GM19395 (cell line): ENCODE data around the gene BDP1.
"Not testable (repeated sequence)": the region's sequence is repeated elsewhere in the genome, so short reads cannot be mapped to it uniquely, and the experiment has no call there.

Experiments
- ATAC-seq: cut with Tn5 transposase; IDR thresholded peaks from one replicate; pipeline ENCODE4 v1.9.1; 2021; ENCODE audit warnings: mild to moderate bottlenecking, moderate library complexity; ENCODE audit not compliant: unreplicated experiment

BDP1 gene

DNA sequence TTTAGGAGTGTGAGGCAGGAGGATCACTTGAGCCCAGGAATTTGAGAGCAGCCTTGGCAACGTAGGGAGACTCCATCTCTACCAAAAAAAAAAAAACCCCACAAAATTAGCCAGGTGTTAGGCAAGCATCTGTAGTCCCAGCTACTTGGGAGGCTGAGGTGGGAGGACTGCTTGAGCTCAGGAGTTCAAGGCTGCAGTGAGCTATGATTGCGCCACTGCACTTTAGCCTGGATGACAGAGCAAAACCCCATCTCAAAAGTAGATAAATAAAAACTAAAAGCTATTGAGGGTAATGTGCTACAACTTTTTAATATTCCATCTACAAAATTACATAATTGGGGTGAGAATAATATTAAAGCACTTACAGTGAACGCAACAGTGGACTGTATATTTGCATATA, 5.9 kb downstream of the BDP1 start:
- ATAC-seq, result no peak

DNA sequence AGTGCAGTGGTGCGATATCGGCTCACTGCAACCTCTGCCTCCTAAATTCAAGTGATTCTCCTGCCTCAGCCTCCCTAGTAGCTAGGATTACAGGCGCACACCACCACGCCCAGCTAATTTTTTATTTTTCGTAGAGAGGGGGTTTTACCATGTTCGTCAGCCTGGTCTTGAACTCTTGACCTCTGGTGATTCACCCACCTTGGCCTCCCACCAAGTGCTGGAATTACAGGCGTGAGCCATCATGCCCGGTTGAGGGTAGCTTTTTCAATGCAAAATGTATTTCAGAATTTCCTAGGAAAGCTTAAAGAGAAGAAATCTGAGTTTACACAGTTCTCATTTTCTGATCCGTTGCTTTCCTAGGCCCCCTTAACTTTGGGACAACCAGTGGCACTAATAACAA, 15.7 kb downstream of the BDP1 start:
- ATAC-seq, result no peak

DNA sequence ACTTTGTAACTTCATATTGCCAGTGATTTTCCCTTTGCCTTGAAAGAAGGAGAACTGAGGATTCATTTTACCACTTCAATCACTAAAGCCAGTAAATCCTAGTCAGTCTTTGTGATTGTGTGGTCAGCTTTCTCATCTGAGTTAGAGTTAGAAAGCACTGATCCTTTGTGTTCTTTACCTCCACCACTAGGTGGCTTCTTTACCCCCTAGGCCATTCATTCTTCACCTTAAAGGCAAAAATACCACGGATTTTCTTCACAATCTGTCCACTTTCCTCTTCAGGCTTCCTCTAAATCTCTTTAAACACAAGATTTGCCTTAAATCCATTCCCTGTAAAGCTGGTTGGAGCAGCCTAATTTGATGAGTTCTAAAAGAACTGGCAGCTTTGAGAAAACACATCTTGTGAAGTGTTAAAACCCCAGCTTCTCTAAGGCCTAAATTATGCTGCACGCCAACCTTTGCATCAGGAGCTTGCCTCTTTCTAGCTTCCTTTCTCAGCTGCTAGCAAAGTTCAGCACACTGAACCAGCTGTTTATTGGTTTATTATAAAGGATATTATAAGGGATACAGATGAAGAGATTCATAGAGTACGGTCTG, 20.4 kb downstream of the BDP1 start:
- ATAC-seq, result no peak

DNA sequence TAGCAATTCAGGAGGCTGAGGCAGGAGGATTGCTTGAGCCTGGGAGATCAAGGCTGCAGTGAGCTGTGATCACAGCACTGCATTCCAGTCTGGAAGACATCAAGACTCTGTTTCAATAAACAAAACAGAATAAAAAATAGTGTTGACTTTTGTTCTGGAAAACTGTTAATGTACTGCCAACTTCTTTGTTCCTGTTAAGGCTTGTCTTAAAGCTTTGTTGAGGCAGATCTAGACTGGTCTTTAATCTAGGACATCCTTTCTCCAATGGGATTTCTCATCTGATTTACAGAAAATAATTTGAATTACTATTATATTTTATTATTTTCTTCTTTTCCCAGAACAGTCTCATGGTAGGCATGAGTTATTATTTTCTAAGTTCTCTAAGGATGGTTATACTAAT, 26.0 kb downstream of the BDP1 start:
- no peak for ATAC-seq

DNA sequence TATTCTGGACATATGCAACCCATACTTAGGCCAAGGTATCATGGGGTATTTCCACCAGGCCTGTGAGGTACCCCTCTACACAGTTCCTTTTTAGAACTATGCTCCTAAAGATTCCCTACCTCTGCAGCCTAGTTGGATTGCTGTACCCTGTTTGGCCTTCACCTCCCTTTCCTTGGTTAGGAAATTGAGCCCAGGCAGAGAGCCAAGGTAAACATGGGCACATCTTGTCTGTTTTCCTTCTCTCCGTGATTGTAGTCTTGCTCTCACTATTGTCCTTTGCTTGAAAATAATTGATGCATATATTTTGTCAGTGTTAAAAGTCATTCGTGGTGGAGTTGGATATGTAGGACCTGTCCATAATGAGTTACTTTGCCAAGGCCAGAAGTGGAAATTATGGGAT, 26.7 kb downstream of the BDP1 start:
- no peak for ATAC-seq

DNA sequence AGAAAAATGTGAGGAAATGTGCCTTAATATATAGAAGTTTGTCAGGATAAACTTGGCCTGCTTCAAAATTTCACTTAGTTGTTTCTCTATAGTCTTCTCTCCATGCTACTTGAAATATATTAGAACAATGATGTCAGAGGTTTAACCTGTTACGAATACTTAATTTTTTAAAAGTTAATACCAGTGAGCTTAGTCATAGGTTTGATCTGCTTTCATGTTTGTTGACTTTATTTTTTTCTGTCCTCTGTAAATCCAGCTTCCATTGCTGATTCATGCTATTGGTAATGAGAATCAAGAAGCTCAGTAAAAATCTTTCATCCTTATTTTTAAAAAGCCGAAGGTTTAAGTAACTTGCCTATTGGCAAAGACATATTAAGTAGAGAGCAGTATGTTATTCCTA, 27.9 kb downstream of the BDP1 start:
- ATAC-seq, result no peak

DNA sequence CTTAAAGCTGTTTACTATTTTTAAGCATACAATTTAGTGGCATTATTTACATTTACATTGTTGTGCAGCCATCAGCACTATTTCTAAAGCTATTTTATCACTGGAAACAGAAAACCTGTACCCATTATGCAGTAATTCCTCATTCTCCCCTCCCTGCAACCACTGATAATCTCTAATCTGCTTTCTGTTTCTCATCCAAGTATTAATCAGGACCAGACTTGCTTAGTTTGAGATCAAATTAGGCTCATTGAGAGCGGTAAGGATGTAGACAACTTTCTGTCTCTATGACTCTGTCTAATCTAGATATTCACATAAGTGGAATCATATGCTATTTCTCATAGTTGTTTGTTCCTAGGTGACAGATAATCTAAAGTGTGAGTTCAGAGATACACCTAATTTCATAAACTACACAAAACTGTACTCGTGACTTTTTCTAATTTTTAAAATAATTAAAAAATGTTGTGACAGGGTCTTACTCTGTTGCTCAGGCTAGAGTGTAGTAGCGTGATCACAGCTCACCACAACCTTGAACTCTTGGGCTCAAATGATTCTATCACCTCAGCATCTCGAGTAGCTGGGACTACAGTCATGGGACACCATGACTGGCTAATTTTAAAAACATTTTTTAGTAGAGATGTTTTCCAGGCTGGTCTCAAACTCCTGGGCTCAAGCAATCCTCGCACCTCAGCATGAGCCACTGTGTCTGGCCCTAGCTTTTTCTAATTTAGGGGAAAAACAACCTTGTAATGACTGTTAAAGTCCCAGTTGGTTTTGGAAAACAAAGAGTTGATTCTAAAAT, 37.6 kb downstream of the BDP1 start:
- ATAC-seq, result no peak

DNA sequence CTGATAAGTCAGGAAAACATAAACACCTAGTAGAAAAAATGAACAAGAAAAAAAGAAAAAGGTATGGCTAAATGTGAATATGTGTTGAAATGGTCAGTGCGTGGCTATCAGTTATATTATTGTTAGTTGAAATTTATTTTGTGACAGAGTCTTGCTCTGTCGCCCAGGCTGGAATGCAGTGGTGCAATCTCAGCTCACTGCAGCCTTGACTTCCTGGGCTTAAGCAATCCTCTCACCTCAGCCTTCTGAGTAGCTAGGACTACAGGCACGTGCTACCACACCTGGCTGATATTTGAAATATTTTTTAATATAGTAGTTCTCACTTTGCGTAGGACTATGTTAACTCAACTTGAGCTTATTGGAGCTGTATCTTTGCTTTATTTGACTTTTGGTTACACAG, 38.8 kb downstream of the BDP1 start:
- not testable (repeated sequence) for ATAC-seq

DNA sequence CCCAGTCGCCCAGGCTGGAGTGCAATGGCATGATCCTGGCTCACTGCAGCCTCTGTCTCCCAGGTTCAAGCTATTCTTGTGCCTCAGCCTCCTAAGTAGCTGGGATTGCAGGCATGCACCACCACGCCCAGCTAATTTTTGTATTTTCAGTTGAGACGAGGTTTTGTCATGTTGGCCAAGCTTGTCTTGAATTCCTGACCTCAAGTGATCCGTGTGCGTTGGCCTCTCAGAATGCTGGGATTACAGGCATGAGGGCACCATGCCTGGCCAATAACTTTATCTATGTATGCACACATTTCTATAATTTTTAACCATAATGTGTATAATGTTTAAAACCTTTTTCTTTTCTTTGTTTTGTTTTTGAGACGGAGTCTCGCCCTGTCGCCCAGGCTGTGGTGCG, 43.3 kb downstream of the BDP1 start:
- ATAC-seq, result not testable (repeated sequence)

DNA sequence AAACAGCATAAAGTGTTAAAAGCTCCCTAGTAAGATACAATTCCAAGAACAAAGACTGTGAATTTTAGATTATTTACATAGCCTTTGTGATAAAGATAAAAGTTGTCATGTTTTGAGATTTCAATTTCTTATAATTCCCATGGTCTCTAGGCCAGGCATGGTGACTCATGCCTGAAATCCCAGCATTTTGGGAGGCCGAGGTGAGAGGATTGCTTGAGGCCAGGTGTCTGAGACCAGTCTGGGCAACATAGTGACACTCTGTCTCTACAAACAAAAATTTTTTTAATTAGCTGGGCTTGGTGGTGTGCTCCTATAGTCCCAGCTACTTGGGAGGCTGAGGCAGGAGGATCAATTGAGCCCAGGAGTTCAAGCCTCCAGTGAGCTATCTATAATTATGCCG, 48.1 kb downstream of the BDP1 start:
- ATAC-seq, result no peak

DNA sequence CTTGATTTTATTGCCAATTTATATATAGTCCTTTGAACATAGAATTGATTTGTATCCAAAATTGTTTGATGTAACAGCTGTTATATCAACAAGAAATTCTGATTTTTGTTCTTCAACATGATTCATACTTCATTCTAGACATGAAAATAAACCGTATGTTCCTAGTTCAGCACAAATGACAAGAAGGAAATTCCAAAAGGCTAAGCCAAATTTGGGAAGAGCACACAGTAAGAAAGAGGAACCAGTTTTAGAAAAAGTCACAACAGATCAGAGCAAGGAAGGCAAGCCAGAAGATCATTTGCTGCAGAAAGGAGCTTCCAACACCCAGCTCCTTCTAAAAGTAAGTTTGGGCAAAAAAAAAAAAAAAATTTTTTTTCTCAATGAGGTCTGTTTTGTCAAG, 66.7 kb downstream of the BDP1 start:
- ATAC-seq, result no peak

DNA sequence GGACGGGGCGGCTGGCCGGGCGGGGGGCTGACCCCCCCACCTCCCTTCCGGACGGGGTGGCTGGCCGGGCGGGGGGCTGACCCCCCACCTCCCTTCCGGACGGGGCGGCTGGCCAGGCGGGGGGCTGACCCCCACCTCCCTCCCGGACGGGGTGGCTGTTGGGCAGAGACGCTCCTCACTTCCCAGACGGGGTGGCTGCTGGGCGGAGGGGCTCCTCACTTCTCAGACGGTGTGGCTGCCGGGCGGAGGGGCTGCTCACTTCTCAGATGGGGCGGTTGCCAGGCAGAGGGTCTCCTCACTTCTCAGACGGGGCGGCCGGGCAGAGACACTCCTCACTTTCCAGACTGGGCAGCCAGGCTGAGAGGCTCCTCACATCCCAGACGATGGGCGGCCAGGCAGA, 70.2 kb downstream of the BDP1 start:
- not testable (repeated sequence) for ATAC-seq

DNA sequence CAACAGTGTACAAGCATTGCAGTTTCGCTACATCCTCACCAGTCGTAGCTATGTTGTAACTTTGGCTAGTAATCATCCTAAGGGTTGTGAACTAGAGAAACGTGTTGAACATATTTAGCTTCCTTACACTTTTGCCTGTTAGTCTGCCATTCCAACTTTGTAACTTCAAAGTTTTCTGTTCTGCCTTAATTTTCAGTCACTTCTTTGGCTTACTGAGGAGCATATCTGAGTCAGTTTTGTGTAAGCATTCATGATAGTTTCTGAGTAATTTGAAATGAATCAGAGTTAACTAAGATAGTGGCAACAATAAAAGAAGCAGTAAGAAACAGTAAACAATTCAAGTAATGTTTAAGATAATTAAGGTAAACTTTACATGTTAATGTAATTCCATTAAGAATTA, 72.8 kb downstream of the BDP1 start:
- no peak for ATAC-seq

DNA sequence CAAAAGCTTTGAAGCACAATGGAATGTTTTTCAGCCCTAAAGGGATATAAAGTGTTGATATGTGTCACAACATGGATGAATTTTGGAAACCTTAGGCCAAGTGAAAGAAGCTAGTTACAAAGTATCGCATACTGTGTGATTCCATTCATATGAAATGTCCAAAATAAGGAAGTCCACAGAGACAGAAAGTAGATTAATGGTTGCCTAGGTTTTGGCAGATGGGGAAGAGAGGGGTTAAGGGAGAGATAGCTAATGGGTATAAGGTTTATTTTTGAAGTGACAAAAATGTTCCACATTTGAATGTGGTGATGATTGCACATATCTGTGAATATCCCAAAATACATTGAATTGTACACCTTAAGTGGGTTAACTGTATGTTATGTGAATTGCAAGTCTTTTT, 74.2 kb downstream of the BDP1 start:
- ATAC-seq, result no peak

DNA sequence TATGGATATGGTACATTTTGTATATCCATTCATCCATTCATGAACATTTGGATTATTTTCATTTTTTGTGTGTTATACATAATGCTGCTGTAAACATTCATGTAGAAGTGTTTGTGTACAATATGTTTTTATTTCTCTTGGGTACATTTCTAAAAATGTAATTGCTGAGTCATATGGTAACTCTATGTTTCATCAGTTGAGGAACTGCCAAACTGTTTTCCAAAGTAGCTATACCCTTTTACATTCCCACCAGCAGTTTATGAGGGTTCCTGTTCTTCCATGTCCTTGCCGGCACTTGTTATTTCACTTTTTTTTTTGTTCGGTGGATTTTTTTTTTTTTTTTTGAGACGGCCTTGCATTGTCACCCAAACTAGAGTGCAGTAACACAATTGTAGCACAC, 77.7 kb downstream of the BDP1 start:
- no peak for ATAC-seq

DNA sequence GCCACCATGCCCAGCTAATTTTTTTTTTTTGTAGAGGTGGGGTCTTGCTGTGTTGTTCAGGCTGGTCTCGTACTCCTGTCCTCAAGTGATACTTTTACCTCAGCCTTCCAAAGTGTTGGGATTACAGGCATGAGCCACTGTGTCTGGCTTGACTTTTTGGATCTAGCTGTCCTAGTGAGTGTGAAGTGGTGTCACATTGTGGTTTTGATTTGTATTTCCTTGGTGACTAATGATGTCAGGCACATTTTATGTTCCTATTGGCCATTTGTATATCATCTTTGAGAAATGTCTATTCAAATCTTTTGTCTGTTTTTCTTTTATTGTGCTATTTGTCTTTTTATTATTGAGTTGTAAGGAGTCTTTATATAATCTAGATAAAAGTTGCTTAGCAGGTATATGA, 78.2 kb downstream of the BDP1 start:
- ATAC-seq, result no peak

DNA sequence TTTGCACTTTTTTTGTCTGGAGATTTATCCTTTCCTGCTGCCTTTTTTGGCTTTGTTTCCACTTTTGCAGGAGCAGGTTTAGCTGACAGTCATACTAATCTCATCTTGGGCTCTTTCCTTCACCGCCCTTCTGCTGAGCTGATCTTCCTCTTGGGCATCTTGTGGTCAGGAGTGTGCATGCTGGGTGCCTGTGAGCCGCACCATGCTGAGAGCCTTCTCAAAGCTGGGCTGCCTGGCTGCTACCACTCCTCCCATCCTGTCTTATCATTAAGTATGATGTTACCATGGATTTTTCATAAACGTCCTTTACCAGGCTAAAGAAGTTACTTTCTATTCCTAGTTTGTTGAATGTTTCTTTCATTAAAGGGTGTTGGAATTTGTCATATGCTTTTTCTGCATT, 82.2 kb downstream of the BDP1 start:
- no peak for ATAC-seq

DNA sequence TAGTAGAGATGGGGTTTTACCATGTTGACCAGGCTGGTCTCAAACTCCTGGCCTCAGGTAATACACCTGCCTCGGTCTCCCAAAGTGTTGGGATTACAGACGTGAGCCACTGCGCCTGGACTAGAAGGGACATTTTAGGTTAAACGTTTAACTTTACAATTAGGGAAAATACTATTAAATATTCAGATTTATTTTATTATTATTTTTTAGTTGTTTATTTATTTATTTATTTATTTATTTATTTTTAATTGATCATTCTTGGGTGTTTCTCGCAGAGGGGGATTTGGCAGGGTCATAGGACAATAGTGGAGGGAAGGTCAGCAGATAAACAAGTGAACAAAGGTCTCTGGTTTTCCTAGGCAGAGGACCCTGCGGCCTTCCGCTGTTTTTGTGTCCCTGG, 95.4 kb downstream of the BDP1 start:
- ATAC-seq, result not testable (repeated sequence)

DNA sequence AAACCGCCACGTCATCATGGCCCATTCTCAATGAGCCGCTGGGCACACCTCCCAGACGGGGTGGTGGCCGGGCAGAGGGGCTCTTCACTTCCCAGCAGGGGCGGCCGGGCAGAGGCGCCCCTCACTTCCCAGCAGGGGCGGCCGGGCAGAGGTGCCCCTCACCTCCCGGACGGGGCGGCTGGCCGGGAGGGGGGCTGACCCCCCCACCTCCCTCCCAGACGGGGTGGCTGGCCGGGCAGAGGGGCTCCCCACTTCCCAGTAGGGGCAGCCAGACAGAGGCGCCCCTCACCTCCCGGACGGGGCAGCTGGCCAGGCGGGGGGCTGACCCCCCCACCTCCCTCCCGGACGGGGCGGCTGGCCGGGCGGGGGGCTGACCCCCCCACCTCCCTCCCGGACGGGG, 96.1 kb downstream of the BDP1 start:
- ATAC-seq, result not testable (repeated sequence)

DNA sequence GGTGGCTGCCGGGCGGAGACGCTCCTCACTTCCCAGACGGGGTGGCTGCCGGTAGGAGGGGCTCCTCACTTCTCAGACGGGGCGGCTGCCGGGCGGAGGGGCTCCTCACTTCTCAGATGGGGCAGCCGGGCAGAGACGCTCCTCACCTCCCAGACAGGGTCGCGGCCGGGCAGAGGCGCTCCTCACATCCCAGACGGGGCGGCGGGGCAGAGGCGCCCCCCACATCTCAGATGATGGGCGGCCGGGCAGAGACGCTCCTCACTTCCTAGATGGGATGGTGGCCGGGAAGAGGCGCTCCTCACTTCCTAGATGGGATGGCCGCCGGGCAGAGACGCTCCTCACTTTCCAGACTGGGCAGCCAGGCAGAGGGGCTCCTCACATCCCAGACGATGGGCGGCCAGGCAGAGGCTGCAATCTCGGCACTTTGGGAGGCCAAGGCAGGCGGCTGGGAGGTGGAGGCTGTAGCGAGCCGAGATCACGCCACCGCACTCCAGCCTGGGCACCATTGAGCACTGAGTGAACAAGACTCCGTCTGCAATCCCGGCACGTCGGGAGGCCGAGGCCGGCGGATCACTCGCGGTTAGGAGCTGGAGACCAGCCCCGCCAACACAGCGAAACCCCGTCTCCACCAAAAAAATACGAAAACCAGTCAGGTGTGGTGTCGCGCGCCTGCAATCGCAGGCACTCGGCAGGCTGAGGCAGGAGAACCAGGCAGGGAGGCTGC, 96.7 kb downstream of the BDP1 start:
- ATAC-seq, result not testable (repeated sequence)

DNA sequence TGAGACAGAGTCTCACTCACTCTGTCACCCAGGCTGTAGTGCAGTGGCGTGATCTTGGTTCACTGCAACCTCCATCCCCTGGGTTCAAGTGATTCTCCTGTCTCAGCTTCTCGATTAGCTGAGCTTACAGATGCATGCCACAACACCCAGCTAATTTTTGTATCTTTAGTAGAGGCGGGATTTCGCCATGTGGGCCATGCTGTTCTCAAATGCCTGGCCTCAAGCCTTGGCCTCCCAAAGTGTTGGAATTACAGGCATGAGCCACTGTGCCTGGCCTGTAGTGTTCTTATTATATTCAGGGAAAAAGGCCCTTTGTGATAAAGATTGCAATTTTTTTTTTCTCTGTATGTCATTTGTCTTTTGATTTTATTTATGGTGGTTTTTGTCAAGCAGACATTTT, 107.7 kb downstream of the BDP1 start:
- no peak for ATAC-seq

DNA sequence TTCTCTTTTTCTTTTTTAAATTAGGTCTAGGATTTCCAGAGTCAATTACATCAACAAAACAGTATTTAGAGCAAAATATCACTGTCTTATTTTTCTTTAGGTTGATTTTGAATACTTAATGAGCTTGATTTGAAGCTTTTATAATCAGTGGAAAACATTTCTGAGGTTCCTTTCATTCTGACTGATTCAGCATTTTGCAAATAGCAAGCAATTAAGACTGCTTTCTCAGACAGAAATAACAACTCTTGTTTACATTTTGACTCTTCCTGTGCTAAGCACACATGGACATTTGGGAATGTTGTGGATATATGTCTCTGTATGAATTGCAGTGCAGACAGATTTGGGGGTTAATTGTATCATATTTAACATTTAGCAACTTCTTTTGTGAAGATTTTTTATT, 109.4 kb downstream of the BDP1 start:
- ATAC-seq, result no peak
